Endothelial cell of umbilical vein (primary cell): ENCODE results near the gene UNC50. TPM values are rescaled to one million over a fixed set of nuclear protein-coding genes. Genes with fewer than 3 reads are reported as not detected.

Source experiments
- BruUV-seq: library from RNA; stranded (reverse); fragments of 400-500 nt; replicated peaks from 2 replicates; lab custom pipeline; 2021; lab: Mats Ljungman, UMichigan
- CTCF ChIA-PET: fragments of 300-600, 350-600 bp; sonication (Branson Sonifier 250); formaldehyde crosslinking; loops from one replicate; lab custom pipeline; 2021; ENCODE audit warnings: antibody characterized with exemption, inconsistent platforms; lab: Charles Lee
- POLR2A ChIA-PET: fragments of 300-600, 350-600 bp; sonication (Branson Sonifier 250); formaldehyde crosslinking; loops from one replicate; lab custom pipeline; 2021; ENCODE audit warnings: antibody characterized with exemption, inconsistent platforms; lab: Charles Lee
- DNase-seq: peaks from one replicate; pipeline ENCODE4 v3.0.0-alpha.2; 2011; ENCODE audit warnings: low read depth, low spot score
- FAIRE-seq: peaks from 2 replicates; lab custom pipeline; 2011; peaks lifted over from hg19 to GRCh38; lab: Jason Lieb, UNC
- H2AFZ ChIP-seq: 2 replicates; pipeline ENCODE4 v1.6.0; 2012; ENCODE audit warnings: low read depth, low read length, control low read depth, inconsistent platforms
- H3K27ac ChIP-seq: 2 replicates; pipeline ENCODE4 v1.5.1; 2011; ENCODE audit warnings: low read depth, mild to moderate bottlenecking, control low read depth, low read length, moderate library complexity; ENCODE audit not compliant: insufficient read depth
- H3K27me3 ChIP-seq, 2 experiments: 2 replicates each; pipeline versions ENCODE4 v1.6.0 to v1.6.1; 2011; ENCODE audit warnings: low read length in 2 of 2, mixed read lengths in 1 of 2; ENCODE audit not compliant: control insufficient read depth in 2 of 2, insufficient read depth in 2 of 2
- H3K36me3 ChIP-seq, 2 experiments: 2 replicates in 1 of 2; 3 replicates in 1 of 2; pipeline ENCODE4 v1.5.1; 2011; ENCODE audit warnings: low read length in 2 of 2, mild to moderate bottlenecking in 1 of 2, moderate library complexity in 1 of 2; ENCODE audit not compliant: control insufficient read depth in 2 of 2, insufficient read depth in 2 of 2; ENCODE audit errors: extremely low read depth in 1 of 2
- H3K4me1 ChIP-seq: 3 replicates; pipeline ENCODE4 v1.5.1; 2011; ENCODE audit warnings: mild to moderate bottlenecking, low read length; ENCODE audit not compliant: control insufficient read depth, insufficient read depth; ENCODE audit errors: extremely low read depth
- H3K4me2 ChIP-seq: 2 replicates; pipeline ENCODE4 v1.6.1; 2011; ENCODE audit warnings: low read length, control low read depth, mixed read lengths; ENCODE audit not compliant: insufficient read depth
- H3K4me3 ChIP-seq, 3 experiments: fragments of 200-600 bp in 1 of 3; sonication (generic), shearing (Covaris generic) in 1 of 3; replicated peaks in 1 of 3; 2 replicates each; pipeline ENCODE4 v1.5.1; 2011 to 2016; ENCODE audit warnings: control low read depth in 3 of 3, low read length in 3 of 3, mild to moderate bottlenecking in 2 of 3, inconsistent platforms in 1 of 3, low read depth in 1 of 3, moderate library complexity in 1 of 3; ENCODE audit not compliant: insufficient read depth in 1 of 3
- H3K79me2 ChIP-seq: 2 replicates; pipeline ENCODE4 v1.6.0; 2012; ENCODE audit warnings: low read length, inconsistent platforms; ENCODE audit not compliant: control insufficient read depth, insufficient read depth
- H3K9ac ChIP-seq: replicated peaks from 2 replicates; pipeline ENCODE3; 2011; ENCODE audit warnings: low read length, control low read depth; ENCODE audit not compliant: insufficient read depth; ENCODE audit errors: extremely low read depth
- H3K9me1 ChIP-seq: replicated peaks from 3 replicates; pipeline ENCODE4 v1.6.0; 2011; ENCODE audit warnings: mild to moderate bottlenecking, low read length; ENCODE audit not compliant: control insufficient read depth, insufficient read depth; ENCODE audit errors: extremely low read depth
- H3K9me3 ChIP-seq: replicated peaks from 2 replicates; pipeline ENCODE4 v1.5.1; 2012; ENCODE audit warnings: low read length, inconsistent platforms; ENCODE audit not compliant: control insufficient read depth, insufficient read depth
- H4K20me1 ChIP-seq: replicated peaks from 2 replicates; pipeline ENCODE3; 2011; ENCODE audit warnings: mild to moderate bottlenecking, low read length; ENCODE audit not compliant: control insufficient read depth, insufficient read depth; ENCODE audit errors: extremely low read depth
- EZH2 ChIP-seq: IDR thresholded peaks from 2 replicates; pipeline ENCODE4 v1.6.1; 2012; ENCODE audit warnings: borderline replicate concordance, low read depth, mild to moderate bottlenecking, moderate library complexity, low read length, inconsistent platforms; ENCODE audit not compliant: severe bottlenecking
- FOS ChIP-seq: IDR thresholded peaks from 2 replicates; pipeline ENCODE4 v1.6.1; 2011; ENCODE audit warnings: mild to moderate bottlenecking, low read length, moderate library complexity, borderline replicate concordance; ENCODE audit not compliant: insufficient read depth
- GATA2 ChIP-seq: IDR thresholded peaks from 2 replicates; pipeline ENCODE4 v1.7.0; 2011; ENCODE audit warnings: low read depth, mild to moderate bottlenecking, moderate library complexity, mixed read lengths, low read length; ENCODE audit not compliant: insufficient read length, insufficient read depth
- JUN ChIP-seq: IDR thresholded peaks from 2 replicates; pipeline ENCODE4 v1.6.1; 2011; ENCODE audit warnings: borderline replicate concordance, low read depth; ENCODE audit not compliant: insufficient read length, insufficient read depth
- MAX ChIP-seq: IDR thresholded peaks from 2 replicates; pipeline ENCODE4 v1.6.1; 2011; ENCODE audit not compliant: insufficient read depth, insufficient read length
- MYC ChIP-seq: IDR thresholded peaks from one replicate; pipeline ENCODE4 v1.6.1; 2011; ENCODE audit warnings: mild to moderate bottlenecking, low read depth, low read length
- POLR2A ChIP-seq: IDR thresholded peaks from 2 replicates; pipeline ENCODE4 v1.6.1; 2012; ENCODE audit warnings: low read depth, mild to moderate bottlenecking, control low read depth, low read length
- POLR2AphosphoS5 ChIP-seq: IDR thresholded peaks from 2 replicates; pipeline ENCODE4 v1.6.1; 2012; ENCODE audit warnings: low read depth, mild to moderate bottlenecking, control low read depth, low read length, moderate library complexity; ENCODE audit not compliant: insufficient read depth
- dilution Hi-C: fragments of 300-500 bp; cut with MboI; formaldehyde crosslinking; loops from one replicate; pipeline ENCODE4 v1.15.0; 2019; ENCODE audit warnings: low sequenced_read_pairs; ENCODE audit not compliant: extremely low pct_ligation_motif_present
- intact Hi-C: fragments of 100-400 bp; cut with micrococcal nuclease; formaldehyde crosslinking; loops from one replicate; pipeline ENCODE4 v1.10.0; 2022
- polyA plus RNA-seq, 4 experiments: library from polyadenylated mRNA; depleted of rRNA in 3 of 4; stranded (reverse) in 3 of 4; unstranded in 1 of 4; fragments of >200 nt; gene quantifications; 2 replicates each; pipeline versions ENCODE4 v1.2.1 to v1.2.3, GENCODE V29; 2011 to 2012; ENCODE audit warnings: missing spikeins in 1 of 4
- total RNA-seq: library from RNA; stranded (reverse); gene quantifications from 2 replicates; pipeline ENCODE4 v1.2.3, GENCODE V29; 2021
- TF ChIP-seq, protein P1 (sequence below), 2 donors: IDR thresholded peaks; 1 replicate in 1 of 2; 2 replicates in 1 of 2; pipeline ENCODE4 v1.5.1; 2011; ENCODE audit warnings: low read length in 2 of 2, mild to moderate bottlenecking in 2 of 2, moderate library complexity in 2 of 2, control low read depth in 1 of 2, inconsistent platforms in 1 of 2, low read depth in 1 of 2; ENCODE audit not compliant: insufficient read depth in 1 of 2; ENCODE audit errors: extremely low read depth in 1 of 2

Gene UNC50
- total and polyA plus RNA-seq, 2 donors (not counting 3 experiments of a cell fraction or from before 2014, with no cell fraction given) = 33.5 to 56.6 TPM

- H3K4me3 ChIP-seq = peak overlapping the region; percentile 95 to 100 (median 98)
- peaks cover 63% of the 10 kb centered on the region for H3K79me2 ChIP-seq
- DNase-seq (no peak), FAIRE-seq (no peak)
- H3K9me1 ChIP-seq = no peaks in the 10 kb centered on the region
- ChIA-PET POLR2A (no interaction called here), CTCF (interaction anchor here (0.6 to 2.2 kb wide), 3 partner anchors 38 to 197 kb away, joined by 3 to 8 read pairs (median 3); no protein-coding TSS in a partner anchor)
- H3K9ac ChIP-seq = peak overlapping the region; percentile 99
- H3K4me1 ChIP-seq = peaks cover 32% of the 10 kb centered on the region
- no peaks in the 10 kb centered on the region for H4K20me1 ChIP-seq
- H3K36me3 ChIP-seq = peaks cover 1 to 2% of the 10 kb centered on the region in 2 experiments
- H3K9me3 ChIP-seq = no peaks in the 10 kb centered on the region
- H3K27ac ChIP-seq = peak overlapping the region; percentile 98
- TF ChIP-seq MYC = no peak
- TF ChIP-seq POLR2A = no peak
- TF ChIP-seq, protein P1, sequence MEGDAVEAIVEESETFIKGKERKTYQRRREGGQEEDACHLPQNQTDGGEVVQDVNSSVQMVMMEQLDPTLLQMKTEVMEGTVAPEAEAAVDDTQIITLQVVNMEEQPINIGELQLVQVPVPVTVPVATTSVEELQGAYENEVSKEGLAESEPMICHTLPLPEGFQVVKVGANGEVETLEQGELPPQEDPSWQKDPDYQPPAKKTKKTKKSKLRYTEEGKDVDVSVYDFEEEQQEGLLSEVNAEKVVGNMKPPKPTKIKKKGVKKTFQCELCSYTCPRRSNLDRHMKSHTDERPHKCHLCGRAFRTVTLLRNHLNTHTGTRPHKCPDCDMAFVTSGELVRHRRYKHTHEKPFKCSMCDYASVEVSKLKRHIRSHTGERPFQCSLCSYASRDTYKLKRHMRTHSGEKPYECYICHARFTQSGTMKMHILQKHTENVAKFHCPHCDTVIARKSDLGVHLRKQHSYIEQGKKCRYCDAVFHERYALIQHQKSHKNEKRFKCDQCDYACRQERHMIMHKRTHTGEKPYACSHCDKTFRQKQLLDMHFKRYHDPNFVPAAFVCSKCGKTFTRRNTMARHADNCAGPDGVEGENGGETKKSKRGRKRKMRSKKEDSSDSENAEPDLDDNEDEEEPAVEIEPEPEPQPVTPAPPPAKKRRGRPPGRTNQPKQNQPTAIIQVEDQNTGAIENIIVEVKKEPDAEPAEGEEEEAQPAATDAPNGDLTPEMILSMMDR (IDR thresholded peaks at IDR 0.05; ENCODE audit: extremely low read depth in 1 of 2, insufficient read depth in 1 of 2, low read depth in 1 of 2, low read length in 2 of 2) = no peak
- TF ChIP-seq GATA2 = no peak
- TF ChIP-seq FOS = no peak
- no peak for TF ChIP-seq POLR2AphosphoS5
- no peak for TF ChIP-seq EZH2
- TF ChIP-seq MAX = no peak
- TF ChIP-seq JUN = no peak
- H3K4me2 ChIP-seq = peak overlapping the region; percentile 96
- no peaks in the 10 kb centered on the region for H3K27me3 ChIP-seq
- BruUV-seq = no TSS peak
- dilution Hi-C loops = no loop called here
- intact Hi-C loops = loop anchor here (1.0 to 5.0 kb wide), 3 partner anchors 8 to 459 kb away; no protein-coding TSS in a partner anchor
- H2AFZ ChIP-seq = peak overlapping the region; percentile 92
Observed at GRCh38 chr2:98607741-98608115, 661 bp upstream of the UNC50 start.
